Keratinocyte (primary cell): ENCODE results near the gene MAST2. TPM values are rescaled to one million over a fixed set of nuclear protein-coding genes. Genes with fewer than 3 reads are reported as not detected.

Source experiments
- DNase-seq: peaks from one replicate; pipeline ENCODE4 v3.0.0-alpha.2; 2011; ENCODE audit warnings: low read depth, missing footprints, low spot score
- FAIRE-seq: peaks from 2 replicates; lab custom pipeline; 2011; peaks lifted over from hg19 to GRCh38; lab: Jason Lieb, UNC
- H2AFZ ChIP-seq: 2 replicates; pipeline ENCODE4 v1.6.0; 2012; ENCODE audit warnings: low read length, control low read depth, inconsistent platforms; ENCODE audit not compliant: control insufficient read depth
- H3K27ac ChIP-seq: 2 replicates; pipeline ENCODE4 v1.5.1; 2011; ENCODE audit warnings: low read length; ENCODE audit not compliant: control insufficient read depth, insufficient read depth
- H3K27me3 ChIP-seq: 3 replicates; pipeline ENCODE4 v1.6.0; 2011; ENCODE audit warnings: low read length; ENCODE audit not compliant: control insufficient read depth, insufficient read depth; ENCODE audit errors: extremely low read depth
- H3K36me3 ChIP-seq, 2 experiments: 2 replicates in 1 of 2; 3 replicates in 1 of 2; pipeline ENCODE4 v1.5.1; 2011; ENCODE audit warnings: low read length in 2 of 2, mild to moderate bottlenecking in 1 of 2; ENCODE audit not compliant: control insufficient read depth in 2 of 2, insufficient read depth in 2 of 2; ENCODE audit errors: extremely low read depth in 1 of 2
- H3K4me1 ChIP-seq: 3 replicates; pipeline ENCODE4 v1.5.1; 2011; ENCODE audit warnings: low read length; ENCODE audit not compliant: control insufficient read depth, insufficient read depth; ENCODE audit errors: extremely low read depth
- H3K4me2 ChIP-seq: 3 replicates; pipeline ENCODE4 v1.6.0; 2011; ENCODE audit warnings: low read depth, low read length; ENCODE audit not compliant: control insufficient read depth, insufficient read depth; ENCODE audit errors: extremely low read depth
- H3K4me3 ChIP-seq, 3 experiments: fragments of 200-600 bp in 1 of 3; sonication (generic) in 1 of 3; 2 replicates in 2 of 3; 3 replicates in 1 of 3; pipeline ENCODE4 v1.5.1; 2011 to 2016; ENCODE audit warnings: low read length in 3 of 3, mild to moderate bottlenecking in 3 of 3, control low read depth in 2 of 3, inconsistent platforms in 1 of 3, low read depth in 1 of 3, mixed read lengths in 1 of 3, mixed run types in 1 of 3, moderate library complexity in 1 of 3; ENCODE audit not compliant: control insufficient read depth in 2 of 3, insufficient read depth in 2 of 3; ENCODE audit errors: extremely low read depth in 1 of 3
- H3K79me2 ChIP-seq: 2 replicates; pipeline ENCODE4 v1.6.0; 2012; ENCODE audit warnings: low read length; ENCODE audit not compliant: control insufficient read depth, insufficient read depth
- H3K9ac ChIP-seq: 3 replicates; pipeline ENCODE4 v1.6.0; 2011; ENCODE audit warnings: low read length; ENCODE audit not compliant: control insufficient read depth, insufficient read depth; ENCODE audit errors: extremely low read depth
- H3K9me1 ChIP-seq: 3 replicates; pipeline ENCODE4 v1.6.0; 2011; ENCODE audit warnings: low read length; ENCODE audit not compliant: control insufficient read depth, insufficient read depth; ENCODE audit errors: extremely low read depth
- H3K9me3 ChIP-seq: 2 replicates; pipeline ENCODE4 v1.5.1; 2012; ENCODE audit warnings: low read depth, low read length; ENCODE audit not compliant: control insufficient read depth
- H4K20me1 ChIP-seq: 3 replicates; pipeline ENCODE4 v1.6.0; 2011; ENCODE audit warnings: low read length; ENCODE audit not compliant: control insufficient read depth, insufficient read depth; ENCODE audit errors: extremely low read depth
- CTCF ChIP-seq, 3 experiments: IDR thresholded peaks in 1 of 3; conservative IDR thresholded peaks in 1 of 3; optimal IDR thresholded peaks in 1 of 3; 2 replicates in 2 of 3; 3 replicates in 1 of 3; pipeline versions ENCODE3 to v1.5.1; 2011; ENCODE audit warnings: low read length in 3 of 3, mild to moderate bottlenecking in 3 of 3, moderate library complexity in 2 of 3, control low read depth in 1 of 3, inconsistent platforms in 1 of 3; ENCODE audit not compliant: insufficient read depth in 2 of 3; ENCODE audit errors: extremely low read depth in 1 of 3
- EZH2 ChIP-seq: IDR thresholded peaks from one replicate; pipeline ENCODE4 v1.6.1; 2012; ENCODE audit warnings: inconsistent platforms, mild to moderate bottlenecking, low read length, moderate library complexity
- dilution Hi-C: fragments of 300-500 bp; cut with MboI; formaldehyde crosslinking; loops from one replicate; pipeline ENCODE4 v1.7.0; 2020; ENCODE audit warnings: low sequenced_read_pairs; ENCODE audit not compliant: extremely low pct_ligation_motif_present
- polyA plus RNA-seq, 5 experiments: library from polyadenylated mRNA; depleted of rRNA in 3 of 5; stranded (reverse) in 3 of 5; stranded (forward) in 1 of 5; unstranded in 1 of 5; fragments of >200 nt; gene quantifications; 1 replicate in 1 of 5; 2 replicates in 3 of 5; 3 replicates in 1 of 5; pipeline versions ENCODE4 v1.2.1 to v1.2.3, GENCODE V29; 2011 to 2012; ENCODE audit warnings: missing spikeins in 2 of 5, low read depth in 1 of 5, low replicate concordance in 1 of 5

The MAST2 gene
- polyA plus RNA-seq, 1 donor (not counting 4 experiments of a cell fraction or from before 2014, with no cell fraction given), result 12.2 TPM

- no peak for FAIRE-seq
- no peak for DNase-seq
- dilution Hi-C loops, result no loop called here
Observed at GRCh38 chr1:46081206-46081605, 277.8 kb downstream of the MAST2 start.

GRCh38 chr1:46081619-46082018 lies 278.2 kb downstream of the MAST2 start:
- DNase-seq (no peak), FAIRE-seq (no peak)
- Histone ChIP-seq H3K4me3 (no peak overlapping the region), H3K9me3 (no peaks in the 10 kb centered on the region), H4K20me1 (no peaks in the 10 kb centered on the region), H3K4me1 (peaks cover 26% of the 10 kb centered on the region), H3K9me1 (no peaks in the 10 kb centered on the region), H3K79me2 (no peaks in the 10 kb centered on the region), H3K36me3 (no peaks in the 10 kb centered on the region), H3K27ac (no peak overlapping the region), H2AFZ (no peak overlapping the region), H3K4me2 (no peak overlapping the region), H3K9ac (no peak overlapping the region), H3K27me3 (no peaks in the 10 kb centered on the region)
- dilution Hi-C loops, result no loop called here
- TF ChIP-seq EZH2 (no peak), CTCF (optimal IDR thresholded peaks at IDR 0.05 in 1 of 3, IDR thresholded peaks at IDR 0.05 in 1 of 3, conservative IDR thresholded peaks at IDR 0.05 in 1 of 3; ENCODE audit: extremely low read depth in 1 of 3, insufficient read depth in 2 of 3, low read length in 3 of 3) (no peak)

More at GRCh38 chr1:46081206-46081605, 277.8 kb downstream of the MAST2 start:
- Histone ChIP-seq H3K27me3 (no peaks in the 10 kb centered on the region), H3K9me3 (no peaks in the 10 kb centered on the region), H3K4me3 (no peak overlapping the region), H3K4me1 (peaks cover 26% of the 10 kb centered on the region), H3K9ac (no peak overlapping the region), H3K27ac (no peak overlapping the region), H3K79me2 (no peaks in the 10 kb centered on the region), H2AFZ (no peak overlapping the region), H3K36me3 (no peaks in the 10 kb centered on the region), H3K9me1 (no peaks in the 10 kb centered on the region), H4K20me1 (no peaks in the 10 kb centered on the region), H3K4me2 (no peak overlapping the region)
- TF ChIP-seq CTCF (optimal IDR thresholded peaks at IDR 0.05 in 1 of 3, IDR thresholded peaks at IDR 0.05 in 1 of 3, conservative IDR thresholded peaks at IDR 0.05 in 1 of 3; ENCODE audit: extremely low read depth in 1 of 3, insufficient read depth in 2 of 3, low read length in 3 of 3), result no peak
- no peak for TF ChIP-seq EZH2
